Central memory CD8-positive, alpha-beta T cell (primary cell): Measurements from ENCODE around the gene PRTFDC1.
A peak's percentile ranks its signal among the peaks of the same experiment; 100 is the strongest.
"Not testable (repeated sequence)": the region's sequence is repeated elsewhere in the genome, so short reads cannot be mapped to it uniquely, and the experiment has no call there.

Experiments used
- ATAC-seq: fragments of 150-1000 bp; cut with Tn5 transposase; replicated peaks from 2 replicates; pipeline ENCODE4 v1.10.0; 2022; ENCODE audit warnings: mild to moderate bottlenecking, moderate FRiP score, moderate number of reproducible peaks; ENCODE audit not compliant: poor library complexity, severe bottlenecking; ENCODE audit errors: extremely low read depth
- DNase-seq, 2 donors: peaks; one replicate each; pipeline ENCODE4 v3.0.0; 2021; ENCODE audit warnings: low spot score in 2 of 2
- H3K27ac Mint-ChIP-seq: one replicate; pipeline ENCODE4 v1.8.0; 2022; ENCODE audit warnings: low read depth, mild to moderate bottlenecking, moderate library complexity, mixed read lengths
- H3K27me3 Mint-ChIP-seq: one replicate; pipeline ENCODE4 v1.8.0; 2022; ENCODE audit warnings: mixed read lengths
- H3K36me3 Mint-ChIP-seq: one replicate; pipeline ENCODE4 v1.8.0; 2022; ENCODE audit warnings: mild to moderate bottlenecking, moderate library complexity, mixed read lengths; ENCODE audit not compliant: insufficient read depth
- H3K4me1 Mint-ChIP-seq: one replicate; pipeline ENCODE4 v1.8.0; 2022; ENCODE audit warnings: mixed read lengths
- H3K4me3 Mint-ChIP-seq: one replicate; pipeline ENCODE4 v1.8.0; 2022; ENCODE audit warnings: mild to moderate bottlenecking, moderate library complexity, mixed read lengths
- H3K9me3 Mint-ChIP-seq: one replicate; pipeline ENCODE4 v1.8.0; 2022; ENCODE audit warnings: mixed read lengths

Gene PRTFDC1

DNA sequence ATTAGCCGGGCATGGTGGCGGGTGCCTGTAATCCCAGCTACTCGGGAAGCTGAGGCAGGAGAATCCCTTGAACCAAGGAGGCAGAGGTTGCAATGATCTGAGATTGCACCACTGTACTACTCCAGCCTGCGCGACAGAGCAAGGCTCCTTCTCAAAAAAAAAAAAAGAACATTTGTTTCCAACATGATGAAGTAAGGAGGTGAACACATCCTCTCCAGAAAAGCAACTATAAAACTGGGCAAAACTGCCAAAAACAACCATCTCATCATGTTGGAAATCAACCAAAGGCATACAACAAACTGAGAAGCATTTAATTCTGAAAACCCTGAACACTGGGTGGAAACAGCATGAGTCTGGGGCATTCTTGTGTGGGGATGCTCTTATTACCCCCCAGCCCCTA lies 14.3 kb downstream of the PRTFDC1 start:
- H3K36me3 Mint-ChIP-seq = no peaks in the 10 kb centered on the region
- no peak overlapping the region for H3K27ac Mint-ChIP-seq
- peaks cover 12% of the 10 kb centered on the region for H3K4me1 Mint-ChIP-seq
- no peak for ATAC-seq
- H3K9me3 Mint-ChIP-seq = no peaks in the 10 kb centered on the region
- DNase-seq = no peak
- no peak overlapping the region for H3K4me3 Mint-ChIP-seq
- no peaks in the 10 kb centered on the region for H3K27me3 Mint-ChIP-seq

DNA sequence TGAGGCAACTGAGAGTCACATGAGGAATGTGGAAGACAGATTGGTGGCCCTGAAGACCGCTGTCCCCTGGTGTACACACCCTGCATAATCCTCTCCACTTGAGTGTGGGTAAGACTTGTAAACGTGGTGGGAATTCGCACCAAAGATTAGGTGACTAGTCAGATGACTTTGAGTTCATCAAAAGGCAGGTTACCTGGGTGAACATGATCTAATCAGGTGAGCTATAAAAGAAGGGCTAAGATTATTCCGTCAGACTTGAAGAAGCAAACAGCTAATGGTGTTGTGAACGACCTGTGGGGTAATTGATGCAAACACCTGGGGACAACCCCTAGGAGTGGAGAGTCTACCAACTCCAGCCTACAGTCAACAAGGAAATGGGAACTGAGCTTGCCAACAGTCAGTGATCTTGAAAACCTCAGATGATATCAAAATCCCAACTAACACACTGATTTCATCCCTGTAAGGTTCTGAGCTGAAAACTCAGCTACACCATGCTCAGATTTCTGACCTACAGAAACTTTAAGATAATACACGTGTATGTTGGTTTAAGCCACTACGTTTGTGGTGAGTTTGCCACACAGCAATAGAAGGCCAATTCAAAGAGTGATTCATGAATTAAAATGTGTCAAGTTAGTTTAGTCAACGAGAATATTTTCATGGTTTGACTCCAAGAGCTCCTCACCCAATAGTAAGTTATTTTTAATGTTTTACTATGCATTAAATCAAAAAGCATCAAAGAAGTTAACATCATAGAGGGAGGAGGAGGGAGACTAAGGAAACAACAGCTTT lies 16.7 kb downstream of the PRTFDC1 start:
- H3K4me3 Mint-ChIP-seq = no peak overlapping the region
- H3K36me3 Mint-ChIP-seq = no peaks in the 10 kb centered on the region
- no peaks in the 10 kb centered on the region for H3K9me3 Mint-ChIP-seq
- no peak for ATAC-seq
- no peak overlapping the region for H3K27ac Mint-ChIP-seq
- DNase-seq = no peak
- no peaks in the 10 kb centered on the region for H3K27me3 Mint-ChIP-seq
- H3K4me1 Mint-ChIP-seq = peaks cover 12% of the 10 kb centered on the region

GRCh38 chr10:24931236-24931635 lies 21.2 kb downstream of the PRTFDC1 start:
- Mint-ChIP-seq H3K27ac (no peak overlapping the region), H3K4me1 (peaks cover 21% of the 10 kb centered on the region), H3K36me3 (no peaks in the 10 kb centered on the region), H3K27me3 (no peaks in the 10 kb centered on the region), H3K9me3 (no peaks in the 10 kb centered on the region), H3K4me3 (no peak overlapping the region)
- DNase-seq (no peak), ATAC-seq (no peak)

- H3K4me3 Mint-ChIP-seq = no peak overlapping the region
- no peaks in the 10 kb centered on the region for H3K36me3 Mint-ChIP-seq
- H3K27ac Mint-ChIP-seq = no peak overlapping the region
- no peaks in the 10 kb centered on the region for H3K9me3 Mint-ChIP-seq
- ATAC-seq = no peak
- peaks cover 21% of the 10 kb centered on the region for H3K4me1 Mint-ChIP-seq
- no peaks in the 10 kb centered on the region for H3K27me3 Mint-ChIP-seq
- DNase-seq = no peak
These were observed 22.0 kb downstream of the PRTFDC1 start for GRCh38 chr10:24930427-24930826.

DNA sequence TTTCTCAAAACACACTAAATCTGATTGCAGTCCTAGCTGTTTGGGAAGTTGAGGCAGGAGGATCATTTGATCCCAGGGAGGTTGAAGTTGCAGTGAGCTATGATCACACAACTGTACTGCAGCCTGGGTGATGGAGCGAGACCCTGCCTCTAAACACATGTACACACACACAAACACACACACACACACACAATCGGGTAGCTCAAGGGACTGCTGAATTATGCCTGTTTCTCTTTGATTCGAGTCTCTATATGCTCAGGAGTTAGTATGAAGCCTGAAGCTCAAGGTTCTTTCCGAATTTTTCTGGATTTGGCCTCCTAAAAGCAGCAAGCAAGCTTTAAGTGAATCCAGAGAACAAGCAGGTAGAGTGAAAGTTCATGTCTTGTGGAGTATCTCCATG lies 22.5 kb downstream of the PRTFDC1 start:
- Mint-ChIP-seq H3K4me1 (peaks cover 16% of the 10 kb centered on the region), H3K4me3 (no peak overlapping the region), H3K27ac (no peak overlapping the region), H3K27me3 (no peaks in the 10 kb centered on the region), H3K36me3 (no peaks in the 10 kb centered on the region), H3K9me3 (no peaks in the 10 kb centered on the region)
- ATAC-seq (no peak), DNase-seq (no peak)

GRCh38 chr10:24929056-24929544 lies 23.3 kb downstream of the PRTFDC1 start:
- Mint-ChIP-seq H3K27me3 (no peaks in the 10 kb centered on the region), H3K27ac (no peak overlapping the region), H3K9me3 (peaks cover 2% of the 10 kb centered on the region), H3K4me1 (peaks cover 15% of the 10 kb centered on the region), H3K4me3 (no peak overlapping the region), H3K36me3 (no peaks in the 10 kb centered on the region)
- ATAC-seq (no peak), DNase-seq (no peak)

DNA sequence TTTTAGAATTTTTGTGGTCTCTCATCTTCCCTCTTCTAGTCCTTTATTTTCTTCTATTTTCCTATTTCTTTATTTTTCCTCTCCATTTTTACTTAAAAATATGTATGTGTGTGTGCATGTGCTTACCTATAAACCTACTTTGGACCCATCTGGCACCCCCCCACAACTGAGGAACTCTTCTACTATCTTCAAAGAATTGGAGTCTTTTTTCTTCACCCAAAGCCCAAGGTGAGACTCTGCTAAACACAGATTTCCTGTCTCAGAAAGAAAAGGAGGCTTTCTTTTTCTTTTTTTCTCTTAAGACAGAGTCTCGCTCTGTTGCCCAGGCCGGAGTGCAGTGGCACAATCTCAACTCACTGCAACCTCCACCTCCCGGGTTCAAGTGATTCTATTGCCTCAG lies 24.2 kb downstream of the PRTFDC1 start:
- no peaks in the 10 kb centered on the region for H3K36me3 Mint-ChIP-seq
- ATAC-seq (peak; percentile 43), DNase-seq (no peak)
- no peaks in the 10 kb centered on the region for H3K27me3 Mint-ChIP-seq
- no peak overlapping the region for H3K4me3 Mint-ChIP-seq
- H3K4me1 Mint-ChIP-seq = peaks cover 15% of the 10 kb centered on the region
- peak overlapping the region; percentile 75 for H3K27ac Mint-ChIP-seq
- H3K9me3 Mint-ChIP-seq = peaks cover 8% of the 10 kb centered on the region

DNA sequence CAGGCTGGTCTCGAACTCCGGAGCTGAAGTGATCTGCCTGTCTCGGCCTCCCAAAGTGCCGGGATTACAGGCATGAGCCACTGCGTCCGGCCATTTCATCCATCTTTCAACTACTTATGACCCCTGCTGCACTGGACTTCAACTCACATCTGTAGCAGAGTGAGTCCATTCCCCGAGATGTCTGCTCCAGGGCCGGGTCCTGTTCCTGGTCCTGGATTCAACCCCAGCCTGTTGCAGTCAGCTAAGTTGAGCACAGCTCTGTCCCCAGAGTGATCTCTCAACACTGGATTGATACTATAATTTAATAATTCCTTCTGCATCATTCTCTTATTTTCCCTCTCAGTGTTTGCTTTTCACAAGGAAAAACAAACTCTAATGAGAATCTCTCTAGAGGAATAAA lies 25.8 kb downstream of the PRTFDC1 start:
- H3K27me3 Mint-ChIP-seq = no peaks in the 10 kb centered on the region
- peaks cover 16% of the 10 kb centered on the region for H3K4me1 Mint-ChIP-seq
- no peaks in the 10 kb centered on the region for H3K36me3 Mint-ChIP-seq
- DNase-seq (no peak), ATAC-seq (no peak)
- no peak overlapping the region for H3K27ac Mint-ChIP-seq
- peaks cover 8% of the 10 kb centered on the region for H3K9me3 Mint-ChIP-seq
- H3K4me3 Mint-ChIP-seq = no peak overlapping the region

DNA sequence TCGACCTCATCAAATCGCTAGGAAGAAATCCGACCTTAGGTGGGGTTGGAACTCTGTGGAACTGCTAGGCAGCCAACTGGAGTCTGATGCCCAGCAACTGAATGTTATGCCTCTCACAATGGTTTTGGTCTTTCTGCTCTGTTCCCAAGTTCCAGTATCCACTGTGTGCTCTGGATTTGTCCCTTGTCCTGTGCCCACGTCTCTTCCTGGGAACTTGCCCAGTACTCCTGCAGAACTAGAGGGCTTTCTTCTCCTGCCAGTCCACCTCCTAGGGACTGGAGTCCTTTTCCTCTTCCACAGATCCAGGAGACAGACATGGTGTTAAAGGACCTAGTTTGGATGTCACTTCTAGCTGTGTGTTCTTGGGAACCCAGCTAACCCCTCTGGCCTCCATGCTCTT lies 26.6 kb downstream of the PRTFDC1 start:
- H3K4me1 Mint-ChIP-seq = peaks cover 24% of the 10 kb centered on the region
- peaks cover 8% of the 10 kb centered on the region for H3K9me3 Mint-ChIP-seq
- H3K36me3 Mint-ChIP-seq = no peaks in the 10 kb centered on the region
- no peak for DNase-seq
- no peak overlapping the region for H3K27ac Mint-ChIP-seq
- no peak for ATAC-seq
- no peak overlapping the region for H3K4me3 Mint-ChIP-seq
- H3K27me3 Mint-ChIP-seq = no peaks in the 10 kb centered on the region

DNA sequence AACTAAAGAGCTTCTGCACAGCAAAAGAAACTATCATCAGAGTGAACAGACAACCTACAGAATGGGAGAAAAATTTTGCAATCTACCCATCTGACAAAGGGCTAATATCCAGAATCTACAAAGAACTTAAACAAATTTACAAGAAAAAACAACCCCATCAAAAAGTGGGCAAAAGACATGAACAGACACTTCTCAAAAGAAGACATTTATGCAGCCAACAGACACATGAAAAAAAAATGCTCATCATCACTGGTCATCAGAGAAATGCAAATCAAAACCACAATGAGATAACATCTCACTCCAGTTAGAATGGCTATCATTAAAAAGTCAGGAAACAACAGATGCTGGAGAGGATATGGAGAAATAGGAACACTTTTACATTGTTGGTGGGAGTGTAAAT lies 27.9 kb downstream of the PRTFDC1 start:
- not testable (repeated sequence) for H3K27me3 Mint-ChIP-seq, H3K4me3 Mint-ChIP-seq

GRCh38 chr10:24922222-24922868 lies 30.1 kb downstream of the PRTFDC1 start:
- not testable (repeated sequence) for H3K27me3 Mint-ChIP-seq, H3K36me3 Mint-ChIP-seq, H3K27ac Mint-ChIP-seq, ATAC-seq, DNase-seq, H3K4me3 Mint-ChIP-seq, H3K9me3 Mint-ChIP-seq
- peaks cover 21% of the 10 kb centered on the region for H3K4me1 Mint-ChIP-seq

More for the DNA sequence above, 27.9 kb downstream of the PRTFDC1 start:
- DNase-seq, H3K9me3 Mint-ChIP-seq, ATAC-seq, H3K36me3 Mint-ChIP-seq, H3K27ac Mint-ChIP-seq: not testable (repeated sequence)
- peaks cover 30% of the 10 kb centered on the region for H3K4me1 Mint-ChIP-seq

- peaks cover 21% of the 10 kb centered on the region for H3K4me1 Mint-ChIP-seq
- peaks cover 8% of the 10 kb centered on the region for H3K9me3 Mint-ChIP-seq
- no peak for DNase-seq
- peak; percentile 72 for ATAC-seq
- no peak overlapping the region for H3K27ac Mint-ChIP-seq
- H3K4me3 Mint-ChIP-seq = peak overlapping the region; percentile 3
- H3K36me3 Mint-ChIP-seq = no peaks in the 10 kb centered on the region
- no peaks in the 10 kb centered on the region for H3K27me3 Mint-ChIP-seq
These were observed 31.2 kb downstream of the PRTFDC1 start for GRCh38 chr10:24920907-24921881.
